Duodenal mucosa (tissue), 2 donors: ENCODE results near the gene RBM20.
"Not testable (repeated sequence)": the region's sequence is repeated elsewhere in the genome, so short reads cannot be mapped to it uniquely, and the experiment has no call there.

Experiments
- H3K27ac ChIP-seq: one replicate; pipeline ENCODE4 v1.7.0; 2013; ENCODE audit warnings: low read depth, low read length
- H3K27me3 ChIP-seq, 2 donors: one replicate each; pipeline ENCODE4 v1.7.0; 2013; ENCODE audit warnings: low read length in 2 of 2, control low read depth in 1 of 2; ENCODE audit not compliant: insufficient read depth in 2 of 2, control insufficient read depth in 1 of 2
- H3K36me3 ChIP-seq, 2 donors: one replicate each; pipeline ENCODE4 v1.7.0; 2013; ENCODE audit warnings: low read length in 2 of 2, control low read depth in 1 of 2; ENCODE audit not compliant: insufficient read depth in 2 of 2, control insufficient read depth in 1 of 2
- H3K4me1 ChIP-seq, 2 donors: one replicate each; pipeline ENCODE4 v1.7.0; 2013; ENCODE audit warnings: low read length in 2 of 2, control low read depth in 1 of 2; ENCODE audit not compliant: insufficient read depth in 2 of 2, control insufficient read depth in 1 of 2
- H3K4me3 ChIP-seq, 2 donors: one replicate each; pipeline ENCODE4 v1.7.0; 2013; ENCODE audit warnings: low read length in 2 of 2, low read depth in 1 of 2
- H3K9ac ChIP-seq, 2 donors: one replicate each; pipeline ENCODE4 v1.7.0; 2013; ENCODE audit warnings: low read length in 2 of 2, low read depth in 1 of 2
- H3K9me3 ChIP-seq, 2 donors: one replicate each; pipeline ENCODE4 v1.7.0; 2013; ENCODE audit warnings: low read length in 2 of 2, control low read depth in 1 of 2; ENCODE audit not compliant: control insufficient read depth in 1 of 2

RBM20 gene

DNA sequence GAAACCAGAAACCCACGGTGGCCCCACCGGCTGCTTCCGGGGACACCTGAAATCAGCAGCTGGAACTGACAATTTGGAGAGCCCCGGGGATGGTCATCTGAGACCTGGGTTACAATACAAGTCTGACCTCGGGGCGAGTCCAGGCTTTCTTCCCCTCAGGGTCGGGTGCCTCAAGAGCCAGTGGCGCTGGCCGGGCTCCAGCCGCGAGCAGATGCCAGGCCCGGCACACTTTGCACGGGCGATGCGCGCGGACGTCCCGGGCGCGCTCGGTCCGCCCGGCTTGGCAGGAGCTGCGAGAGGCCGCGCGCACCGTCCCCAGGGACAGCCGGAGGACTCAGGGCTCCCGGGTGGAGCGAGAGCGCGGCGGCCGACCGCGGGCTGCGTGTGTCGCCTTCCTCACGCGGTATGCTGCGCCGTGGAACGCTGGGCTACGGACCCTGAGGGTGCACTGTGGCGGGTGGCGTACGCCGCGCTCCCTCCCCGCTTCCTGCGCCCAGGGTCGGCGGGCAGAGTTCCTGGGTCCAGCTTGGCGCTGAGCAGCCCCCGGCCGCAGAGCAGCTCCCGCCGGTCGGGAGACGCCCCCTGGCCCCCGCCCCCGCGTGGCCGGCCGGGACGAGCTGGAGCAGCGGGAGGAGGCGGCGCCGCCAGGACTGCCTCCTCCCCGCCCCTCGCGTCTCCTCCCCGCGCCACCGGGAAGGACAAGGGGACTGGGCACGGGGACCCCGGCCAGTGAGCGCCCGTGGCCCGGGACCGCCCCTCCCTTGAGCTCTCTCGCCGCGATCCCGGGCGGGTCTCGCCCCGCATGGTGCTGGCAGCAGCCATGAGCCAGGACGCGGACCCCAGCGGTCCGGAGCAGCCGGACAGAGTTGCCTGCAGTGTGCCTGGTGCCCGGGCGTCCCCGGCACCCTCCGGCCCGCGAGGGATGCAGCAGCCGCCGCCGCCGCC, at the start of gene RBM20:
RBM20 (plus strand) TSS at position 684 of the 945 bp plus-strand sequence; CDS start at position 803, 119 bp downstream.
- Histone ChIP-seq H3K36me3 (no peaks in the 10 kb centered on the region), H3K4me1 (peaks cover 0 to 4% of the 10 kb centered on the region in 2 donors), H3K9ac (no peak within 1 kb of the TSS), H3K4me3 (peak within 1 kb of the TSS; percentile 61 to 67), H3K27me3 (peaks cover 53 to 66% of the 10 kb centered on the region in 2 donors), H3K27ac (no peak within 1 kb of the TSS), H3K9me3 (no peaks in the 10 kb centered on the region)

DNA sequence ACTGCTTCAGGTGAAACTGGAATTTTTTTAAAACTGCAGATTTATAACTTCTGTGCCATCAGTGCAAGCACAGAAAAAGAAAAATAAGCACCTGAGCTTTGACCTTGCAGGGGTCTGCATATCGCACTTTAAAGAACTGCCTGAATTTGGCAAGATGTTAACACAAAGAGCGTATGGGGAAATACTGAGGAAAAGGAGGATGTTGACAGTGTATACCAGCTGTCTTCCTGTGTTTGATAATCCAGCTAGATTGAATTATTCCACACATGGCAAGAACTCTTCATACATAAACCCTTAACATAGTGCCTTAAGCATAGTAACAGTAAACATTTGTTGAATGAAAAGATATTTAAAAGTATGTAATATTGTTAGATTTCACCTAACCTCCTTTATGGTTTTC, 46.7 kb upstream of the RBM20 start:
- Histone ChIP-seq H3K9ac (no peak overlapping the region), H3K27ac (no peak overlapping the region), H3K4me1 (no peaks in the 10 kb centered on the region), H3K36me3 (peaks cover 4 to 65% of the 10 kb centered on the region in 2 donors), H3K4me3 (no peak overlapping the region), H3K9me3 (no peaks in the 10 kb centered on the region), H3K27me3 (no peaks in the 10 kb centered on the region)

DNA sequence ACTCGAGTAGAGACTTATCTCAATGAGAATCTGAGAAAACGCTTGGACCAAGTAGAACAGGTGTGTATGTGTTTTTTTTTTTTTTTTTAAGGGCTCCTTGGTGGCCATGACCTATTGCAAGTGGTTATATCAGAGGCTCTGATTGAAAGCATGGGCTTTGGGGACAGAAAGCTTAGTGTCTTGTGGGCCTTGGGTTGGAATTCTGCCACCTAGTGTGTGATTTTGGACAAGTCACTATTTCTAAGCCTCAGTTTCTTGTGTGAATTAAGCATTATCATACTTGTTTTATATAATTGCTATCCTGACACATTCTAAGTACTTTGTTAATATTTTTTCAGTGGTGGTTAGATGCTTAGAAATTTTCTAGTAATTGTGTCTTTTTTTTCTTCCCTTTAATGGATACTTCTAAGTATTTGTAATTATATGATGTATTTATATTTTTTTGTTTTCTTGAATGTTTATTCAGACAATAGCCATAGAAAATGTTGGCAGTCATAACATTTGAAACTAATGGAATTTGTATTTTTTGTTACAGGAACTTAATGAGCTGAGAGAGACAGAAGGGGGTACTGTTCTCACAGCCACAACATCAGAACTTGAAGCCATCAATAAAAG, 43.5 kb upstream of the RBM20 start:
- Histone ChIP-seq H3K4me3 (no peak overlapping the region), H3K27ac (no peak overlapping the region), H3K9me3 (no peaks in the 10 kb centered on the region), H3K4me1 (no peaks in the 10 kb centered on the region), H3K9ac (no peak overlapping the region), H3K27me3 (no peaks in the 10 kb centered on the region), H3K36me3 (peaks cover 11 to 65% of the 10 kb centered on the region in 2 donors)

DNA sequence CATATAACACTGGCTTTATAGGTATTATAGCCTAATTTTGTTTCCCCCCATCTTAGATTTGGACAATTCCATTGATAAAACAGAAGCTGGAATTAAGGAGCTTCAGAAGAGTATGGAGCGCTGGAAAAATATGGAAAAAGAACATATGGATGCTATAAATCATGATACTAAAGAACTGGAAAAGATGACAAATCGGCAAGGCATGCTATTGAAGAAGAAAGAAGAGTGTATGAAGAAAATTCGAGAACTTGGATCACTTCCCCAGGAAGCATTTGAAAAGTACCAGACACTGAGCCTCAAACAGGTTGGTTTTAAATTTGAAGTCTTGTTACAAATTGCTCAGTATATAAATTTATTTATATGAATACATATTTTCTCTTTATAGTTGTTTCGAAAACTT, 42.6 kb upstream of the RBM20 start:
- H3K27me3 ChIP-seq: no peaks in the 10 kb centered on the region
- peaks cover 11 to 67% of the 10 kb centered on the region in 2 donors for H3K36me3 ChIP-seq
- H3K4me3 ChIP-seq: no peak overlapping the region
- no peaks in the 10 kb centered on the region for H3K4me1 ChIP-seq
- no peaks in the 10 kb centered on the region for H3K9me3 ChIP-seq
- H3K9ac ChIP-seq: no peak overlapping the region
- no peak overlapping the region for H3K27ac ChIP-seq

DNA sequence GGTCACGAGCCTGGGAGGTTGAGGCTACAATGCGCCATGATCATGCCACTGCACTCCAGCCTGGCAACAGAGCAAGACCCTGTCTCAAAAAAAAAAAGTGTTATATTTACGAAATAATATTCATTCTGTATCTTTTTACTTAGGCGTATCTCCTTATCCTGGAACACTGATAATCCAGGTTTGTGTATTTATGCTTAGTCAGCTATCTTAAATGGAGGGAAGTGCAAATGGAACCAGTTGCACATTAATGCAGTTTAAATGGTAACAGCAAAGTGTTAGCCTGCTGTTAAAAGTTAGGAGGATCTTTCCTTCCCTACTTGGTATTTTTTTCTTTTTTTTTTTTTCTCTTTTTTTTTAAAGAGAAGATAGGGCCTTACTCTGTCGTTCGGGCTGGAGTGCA, 36.0 kb upstream of the RBM20 start:
- Histone ChIP-seq H3K27me3 (no peaks in the 10 kb centered on the region), H3K4me3 (no peak overlapping the region), H3K36me3 (peaks cover 7 to 21% of the 10 kb centered on the region in 2 donors), H3K27ac (no peak overlapping the region), H3K9me3 (no peaks in the 10 kb centered on the region), H3K4me1 (no peaks in the 10 kb centered on the region), H3K9ac (no peak overlapping the region)

DNA sequence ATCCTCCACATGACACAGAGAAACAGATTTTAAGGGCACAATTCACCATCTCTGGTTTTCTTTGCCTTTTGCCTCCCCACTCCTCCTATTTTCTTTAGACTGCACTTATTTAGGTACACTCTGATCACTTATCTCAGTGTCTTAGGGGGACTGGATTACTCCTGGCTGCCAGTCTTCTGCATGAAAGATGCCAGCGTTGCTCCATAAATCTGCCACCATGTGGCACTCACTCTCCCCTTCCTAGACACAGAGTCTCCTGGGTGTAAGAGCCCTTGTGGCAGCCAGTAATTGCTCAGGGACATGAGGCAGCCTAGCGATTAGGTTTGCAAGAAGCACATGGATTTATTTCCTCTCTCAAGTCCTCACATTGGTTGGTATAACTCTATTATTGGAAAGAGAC, 34.5 kb upstream of the RBM20 start:
- no peaks in the 10 kb centered on the region for H3K27me3 ChIP-seq
- H3K9ac ChIP-seq: no peak overlapping the region
- peaks cover 6 to 15% of the 10 kb centered on the region in 2 donors for H3K36me3 ChIP-seq
- H3K9me3 ChIP-seq: no peaks in the 10 kb centered on the region
- no peaks in the 10 kb centered on the region for H3K4me1 ChIP-seq
- H3K4me3 ChIP-seq: no peak overlapping the region
- no peak overlapping the region for H3K27ac ChIP-seq

DNA sequence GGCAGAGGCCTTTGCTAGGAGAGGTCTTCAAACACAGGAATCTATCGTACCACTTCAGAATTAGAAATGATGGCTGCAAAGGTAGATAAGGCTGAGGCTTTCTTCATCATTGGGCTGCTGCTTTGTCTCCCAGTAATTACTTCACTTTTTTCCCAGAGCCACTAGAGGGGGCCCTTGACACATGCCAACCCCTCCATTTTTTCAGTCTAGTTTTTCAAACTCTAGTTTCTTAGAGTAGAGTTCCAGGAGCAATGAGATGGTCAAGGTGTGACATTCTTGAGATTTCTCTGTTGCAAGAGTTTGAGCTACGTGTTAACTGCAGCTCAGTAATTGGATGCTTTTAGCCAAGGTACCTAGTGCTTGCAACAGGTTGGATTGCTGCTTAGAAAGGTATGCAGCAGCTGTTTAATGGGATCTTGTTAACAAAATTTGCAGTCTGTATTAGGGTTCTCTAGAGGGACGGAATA, 33.8 kb upstream of the RBM20 start:
- Histone ChIP-seq H3K4me1 (no peaks in the 10 kb centered on the region), H3K36me3 (peaks cover 0 to 8% of the 10 kb centered on the region in 2 donors), H3K4me3 (no peak overlapping the region), H3K9me3 (no peaks in the 10 kb centered on the region), H3K27me3 (no peaks in the 10 kb centered on the region), H3K27ac (no peak overlapping the region), H3K9ac (no peak overlapping the region)

DNA sequence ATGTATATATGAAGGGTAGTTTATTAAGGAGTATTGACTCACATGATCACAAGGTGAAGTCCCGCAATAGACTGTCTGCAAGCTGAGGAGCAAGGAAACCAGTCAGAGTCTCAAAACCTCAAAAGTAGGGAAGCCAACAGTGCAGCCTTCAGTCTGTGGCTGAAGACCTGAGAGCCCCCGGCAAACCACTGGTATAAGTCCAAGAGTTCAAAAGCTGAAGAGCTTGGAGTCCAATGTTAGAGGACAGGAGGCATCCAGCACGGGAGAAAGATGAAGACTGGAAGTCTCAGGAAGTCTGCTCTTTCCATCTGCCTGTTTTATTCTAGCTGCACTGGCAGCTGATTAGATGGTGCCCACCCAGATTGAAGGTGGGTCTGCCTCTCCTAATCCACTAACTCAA, 33.4 kb upstream of the RBM20 start:
- H3K27ac ChIP-seq, H3K27me3 ChIP-seq, H3K9ac ChIP-seq: not testable (repeated sequence)

DNA sequence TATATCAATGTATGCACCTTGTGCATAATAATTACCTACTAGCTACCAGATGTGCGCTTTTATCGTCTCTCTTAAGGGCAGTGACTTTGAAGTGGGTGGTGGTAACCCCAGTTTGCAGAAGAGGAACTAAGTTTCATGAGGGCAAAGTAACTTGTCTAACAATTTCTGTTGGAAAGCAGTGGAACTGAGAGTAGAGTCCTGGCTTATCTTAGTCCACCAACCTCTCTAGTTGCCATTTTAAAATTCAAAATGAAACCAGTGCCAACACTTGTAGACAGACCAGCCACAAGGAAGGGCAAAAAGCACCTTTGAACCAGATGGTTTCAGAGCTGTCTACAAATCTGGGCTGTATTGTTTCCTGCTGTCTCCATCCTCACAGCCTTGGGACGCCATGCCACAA, 32.0 kb upstream of the RBM20 start:
- H3K9ac ChIP-seq: no peak overlapping the region
- H3K27ac ChIP-seq: no peak overlapping the region
- H3K9me3 ChIP-seq: no peaks in the 10 kb centered on the region
- H3K4me1 ChIP-seq: no peaks in the 10 kb centered on the region
- H3K36me3 ChIP-seq: no peaks in the 10 kb centered on the region
- H3K27me3 ChIP-seq: no peaks in the 10 kb centered on the region
- H3K4me3 ChIP-seq: no peak overlapping the region

More for the DNA sequence above, 33.4 kb upstream of the RBM20 start:
- H3K36me3 ChIP-seq, H3K4me3 ChIP-seq, H3K4me1 ChIP-seq, H3K9me3 ChIP-seq: not testable (repeated sequence)

DNA sequence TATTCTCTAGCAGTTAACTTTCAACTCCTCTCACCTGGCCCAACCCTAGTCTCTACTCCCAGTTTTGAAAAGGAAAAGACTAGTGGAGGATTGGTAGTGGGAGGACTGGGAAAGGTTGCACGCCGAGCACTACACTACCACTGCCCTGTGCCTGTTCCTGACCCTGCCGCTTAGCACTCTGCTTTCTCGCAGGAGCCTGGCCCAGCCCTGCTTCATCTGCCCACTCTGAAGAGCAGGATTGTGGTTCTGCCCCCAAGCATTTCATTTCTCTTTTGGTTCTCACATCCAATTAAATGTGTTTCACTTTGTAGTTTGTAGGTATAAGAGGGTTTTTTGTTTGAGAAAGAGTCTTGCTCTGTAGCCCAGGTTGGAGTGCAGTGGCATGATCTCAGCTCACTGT, 31.5 kb upstream of the RBM20 start:
- Histone ChIP-seq H3K27ac (no peak overlapping the region), H3K9me3 (no peaks in the 10 kb centered on the region)

More for the DNA sequence above, 31.5 kb upstream of the RBM20 start:
- Histone ChIP-seq H3K36me3 (no peaks in the 10 kb centered on the region), H3K4me1 (no peaks in the 10 kb centered on the region), H3K27me3 (no peaks in the 10 kb centered on the region), H3K9ac (no peak overlapping the region), H3K4me3 (no peak overlapping the region)
